GM21423 (cell line): ENCODE measurements around the gene DROSHA.

Experiments
- ATAC-seq: cut with Tn5 transposase; IDR thresholded peaks from one replicate; pipeline ENCODE4 v1.9.1; 2021; ENCODE audit warnings: mild to moderate bottlenecking, moderate library complexity; ENCODE audit not compliant: unreplicated experiment

DROSHA gene

DNA sequence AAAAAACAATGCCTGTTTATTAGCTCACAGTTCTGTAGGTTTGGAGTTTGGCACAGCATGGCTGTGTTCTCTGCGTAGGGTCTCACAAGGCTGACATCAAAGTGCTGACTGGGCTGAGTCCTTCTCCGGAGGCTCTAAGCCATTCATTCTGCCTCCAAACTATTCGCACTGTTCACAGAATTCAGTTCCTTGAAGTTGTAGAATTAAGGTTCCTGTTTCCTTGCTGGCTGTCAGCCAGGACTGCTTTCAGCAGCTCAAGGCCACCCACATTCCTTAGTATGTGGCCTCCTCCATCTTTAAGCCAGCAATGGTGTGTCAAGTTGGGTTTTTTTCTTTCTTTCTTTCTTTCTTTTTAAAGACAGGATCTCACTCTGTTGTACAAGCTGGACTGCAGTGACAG, 176.6 kb downstream of the DROSHA start:
- ATAC-seq, result no peak
